A172 (cell line): ENCODE data around the gene SLC12A7. TPM values are rescaled to one million over a fixed set of nuclear protein-coding genes. Genes with fewer than 3 reads are reported as not detected.
"Not testable (repeated sequence)": the region's sequence is repeated elsewhere in the genome, so short reads cannot be mapped to it uniquely, and the experiment has no call there.

ENCODE experiments used
- DNase-seq: peaks from one replicate; pipeline ENCODE4 v3.0.0-alpha.2; 2015; ENCODE audit warnings: low spot score
- total RNA-seq: library from RNA; depleted of rRNA; stranded (reverse); fragments of >200 nt; shearing (Covaris generic); gene quantifications from 2 replicates; pipeline ENCODE4 v1.2.3, GENCODE V29; 2014; rRNA removed

The SLC12A7 gene
- total RNA-seq, 1 experiment from 2014 or later, result 8.5 TPM

DNA sequence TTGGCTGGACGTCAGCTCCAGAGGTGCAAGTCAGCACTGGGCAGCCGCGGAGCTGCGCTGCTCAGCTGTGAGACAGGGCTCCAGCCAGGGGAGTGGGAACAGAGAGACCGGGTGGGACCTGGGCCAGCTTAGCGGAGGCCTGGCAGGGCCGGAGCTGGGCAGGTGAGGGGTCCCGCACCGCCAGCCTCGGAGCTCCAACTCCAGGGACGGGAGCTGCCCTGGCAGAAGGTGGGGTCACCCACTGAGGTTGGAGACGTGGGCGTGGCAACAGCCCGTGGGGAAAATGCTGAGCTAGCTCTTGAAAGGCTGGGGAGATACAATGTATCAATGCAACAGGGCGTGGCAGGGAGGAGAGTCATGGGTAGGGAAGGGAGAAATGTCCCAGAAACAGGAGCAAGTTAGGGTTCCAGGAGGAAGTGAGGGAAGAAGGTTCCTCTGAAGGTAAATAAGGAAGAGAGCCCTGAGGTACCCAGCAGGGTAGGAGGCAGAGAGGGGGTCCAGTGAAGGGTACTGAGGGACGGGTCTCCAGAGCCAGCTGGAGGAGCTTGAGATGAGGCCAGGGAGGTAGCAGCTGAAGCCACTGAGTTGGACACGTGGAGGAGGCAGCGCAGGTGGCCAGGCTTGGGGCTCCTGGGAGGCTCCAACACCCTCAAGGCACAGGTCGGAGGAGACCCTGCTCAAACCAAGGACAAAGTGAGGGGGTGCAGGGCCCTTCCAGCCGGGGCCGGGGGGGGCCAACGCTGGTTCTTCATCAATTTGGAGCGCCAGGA, 104.0 kb downstream of the SLC12A7 start:
- DNase-seq, result no peak

DNA sequence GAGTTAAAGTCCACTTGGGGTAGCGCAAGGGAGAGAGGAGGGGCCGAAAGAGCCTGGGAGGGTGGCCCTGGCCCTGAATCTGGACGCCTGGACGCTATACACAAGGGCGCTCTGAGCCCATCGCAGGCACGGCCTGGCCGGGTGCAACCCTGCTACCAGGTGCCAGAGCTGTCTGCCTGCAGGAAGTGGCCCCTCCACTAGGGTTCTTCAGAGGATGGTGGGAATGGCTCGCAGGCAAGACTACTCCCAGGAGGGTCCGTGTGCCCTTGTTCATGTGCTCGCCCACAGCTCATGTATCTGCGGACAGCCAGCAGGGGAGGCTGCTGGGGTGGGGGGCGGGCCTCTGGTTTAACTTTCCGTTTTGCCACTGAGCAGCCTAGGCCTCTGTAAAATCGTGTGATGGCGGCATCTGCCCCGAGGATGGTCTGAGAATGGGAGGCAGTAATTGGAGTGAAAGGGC, 104.6 kb downstream of the SLC12A7 start:
- DNase-seq, result no peak

DNA sequence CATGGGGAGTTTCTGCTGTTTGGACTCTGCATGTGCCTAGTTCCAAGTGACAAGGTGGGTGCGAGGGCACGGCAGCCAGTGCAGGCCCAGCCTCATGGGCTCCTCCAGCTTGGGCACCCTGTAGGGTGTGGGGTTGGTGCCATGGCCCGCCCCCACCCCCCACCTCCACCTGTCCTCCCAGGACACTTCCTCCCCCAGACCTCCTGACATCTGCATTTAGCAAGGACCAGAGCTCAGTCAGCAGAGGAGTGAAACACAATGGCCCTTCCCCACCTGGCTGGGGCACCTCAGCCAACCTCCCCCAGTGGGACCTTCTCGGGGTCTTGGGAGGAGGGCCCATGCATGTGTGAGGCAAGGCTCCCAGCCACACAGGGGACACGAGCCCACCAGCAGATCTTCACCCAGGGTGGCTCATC, 105.2 kb downstream of the SLC12A7 start:
- no peak for DNase-seq

DNA sequence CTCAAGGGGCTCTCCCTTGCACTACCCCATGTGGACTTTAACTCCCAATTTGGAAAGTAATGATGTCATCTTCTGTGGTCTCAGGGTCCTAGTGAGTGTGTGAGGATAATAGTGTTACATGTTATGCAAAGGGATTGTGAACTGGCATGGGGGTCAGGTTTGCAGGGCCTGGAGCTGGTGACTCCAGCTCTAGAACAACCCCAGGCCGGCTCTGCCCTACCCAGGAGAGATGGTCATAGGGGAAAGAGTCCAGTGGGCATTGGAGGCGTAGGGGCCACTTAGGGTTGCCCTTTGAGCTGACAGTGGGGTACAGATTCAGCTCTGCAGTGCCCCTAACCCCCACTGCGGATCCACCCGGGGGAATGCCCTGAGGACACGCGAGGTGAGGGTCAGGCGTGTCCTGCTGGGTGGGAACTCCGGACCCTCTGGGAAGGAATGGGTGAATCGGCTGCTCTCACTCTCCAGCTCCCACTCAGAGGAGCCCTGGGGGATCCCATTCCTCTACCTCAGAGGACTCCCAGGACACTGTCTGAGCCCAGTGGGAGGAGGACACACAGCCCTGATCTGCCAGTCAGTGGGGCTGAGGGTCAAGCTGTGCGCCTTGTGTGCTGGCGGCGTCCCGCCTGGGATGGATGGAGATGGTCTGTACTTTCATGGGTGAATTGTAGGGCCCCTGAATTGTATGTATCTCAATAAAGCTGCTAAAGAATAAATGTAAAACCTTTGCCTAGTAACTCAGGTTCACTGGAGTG, 105.8 kb downstream of the SLC12A7 start:
- no peak for DNase-seq

DNA sequence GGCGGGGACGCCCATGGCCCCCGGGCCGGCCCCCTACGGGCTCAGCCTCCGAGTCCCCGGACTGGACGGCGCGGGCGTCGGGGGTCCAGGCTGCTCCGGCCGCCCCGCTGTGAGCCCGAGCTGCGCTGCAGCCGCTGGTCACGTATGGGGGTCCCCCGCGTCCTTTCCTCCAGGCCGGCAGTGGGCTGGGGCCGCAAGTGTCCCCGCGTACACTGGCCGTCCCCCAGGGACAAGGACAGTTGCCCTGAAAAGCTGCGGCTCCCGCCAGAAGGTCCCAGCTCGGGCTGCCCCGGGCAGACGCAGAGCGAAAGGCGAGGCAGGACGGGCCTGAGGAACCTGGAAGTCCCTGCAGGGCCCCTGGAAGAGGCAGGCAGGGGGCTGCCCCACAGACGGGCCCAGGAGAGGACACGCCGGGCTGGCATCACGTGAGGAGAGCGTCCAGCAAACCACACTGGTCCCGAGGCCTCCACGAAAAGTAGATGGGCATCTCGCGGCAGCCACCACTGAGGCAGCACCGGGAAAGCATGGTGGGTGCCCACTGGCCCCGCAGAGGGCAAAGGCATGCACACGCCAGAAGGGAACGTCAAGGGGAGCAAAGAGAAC, 106.5 kb downstream of the SLC12A7 start:
- no peak for DNase-seq

DNA sequence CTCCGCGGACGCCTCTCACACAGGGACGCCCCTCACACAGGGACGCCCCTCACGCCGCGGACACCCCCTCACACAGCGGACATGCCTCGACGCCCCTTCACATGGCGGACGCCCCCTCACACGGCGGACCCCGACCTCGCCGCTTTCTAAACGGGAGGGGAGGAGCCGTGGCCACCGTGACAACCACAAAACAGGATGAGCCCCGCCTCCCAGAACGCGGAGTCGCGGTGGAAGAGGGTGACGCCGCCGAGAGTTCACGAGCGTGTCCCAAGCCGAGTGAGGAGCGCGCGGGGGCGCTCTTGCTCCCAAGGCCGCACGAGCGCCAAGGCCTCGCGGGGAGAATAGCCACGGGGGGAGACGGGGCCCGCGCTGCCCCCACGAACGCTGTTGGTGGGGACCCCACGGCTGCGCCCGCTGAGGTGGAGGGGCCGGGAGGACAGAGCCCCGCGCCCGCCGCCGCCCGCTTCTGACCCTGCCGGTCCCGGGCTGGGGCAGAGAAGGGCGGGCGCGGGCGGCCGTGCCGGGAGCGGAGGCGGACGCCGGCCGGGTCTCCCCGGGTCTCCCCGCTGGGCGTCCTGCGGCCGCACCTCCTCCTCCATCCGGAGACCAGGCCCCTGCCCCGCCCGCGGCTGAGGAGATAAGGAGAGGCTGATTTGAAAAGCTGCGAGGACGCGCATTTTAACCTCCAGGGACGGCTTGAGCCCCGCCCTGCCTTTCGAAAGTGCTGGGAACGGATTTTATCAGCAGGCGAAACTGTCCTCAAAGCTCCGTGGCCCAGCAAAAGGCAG, 107.2 kb downstream of the SLC12A7 start:
- no peak for DNase-seq

DNA sequence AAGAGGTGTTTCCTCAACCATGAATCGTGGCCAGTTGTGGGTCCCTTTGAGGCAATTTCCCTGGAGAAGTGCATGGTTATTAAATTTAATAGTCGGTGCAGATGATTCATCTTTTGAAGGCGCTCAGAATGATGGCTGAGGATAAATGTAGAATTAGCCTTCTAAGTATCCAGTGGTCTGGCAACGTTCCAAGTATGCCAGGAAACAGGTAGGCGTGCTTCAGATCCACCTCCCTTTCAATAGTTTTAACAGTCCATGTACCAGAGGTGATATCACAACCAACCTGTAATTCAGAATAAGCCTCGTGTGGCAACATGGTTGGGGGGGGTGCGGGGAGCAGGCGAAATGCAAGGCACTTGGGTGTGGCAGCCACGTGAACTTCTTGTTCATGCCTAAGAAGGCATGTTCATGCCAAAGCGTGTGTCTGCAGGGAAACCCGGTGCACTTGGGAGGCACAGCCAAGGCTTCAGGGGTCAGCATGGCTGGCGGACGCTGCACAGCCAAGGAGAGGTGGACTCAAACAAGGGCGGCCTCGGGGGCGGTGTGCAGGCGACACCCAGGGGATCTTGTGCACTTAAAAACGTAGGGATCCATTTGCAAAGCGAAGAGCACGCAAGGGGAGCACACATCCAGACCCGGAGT, 108.4 kb downstream of the SLC12A7 start:
- peak; percentile 64 for DNase-seq

DNA sequence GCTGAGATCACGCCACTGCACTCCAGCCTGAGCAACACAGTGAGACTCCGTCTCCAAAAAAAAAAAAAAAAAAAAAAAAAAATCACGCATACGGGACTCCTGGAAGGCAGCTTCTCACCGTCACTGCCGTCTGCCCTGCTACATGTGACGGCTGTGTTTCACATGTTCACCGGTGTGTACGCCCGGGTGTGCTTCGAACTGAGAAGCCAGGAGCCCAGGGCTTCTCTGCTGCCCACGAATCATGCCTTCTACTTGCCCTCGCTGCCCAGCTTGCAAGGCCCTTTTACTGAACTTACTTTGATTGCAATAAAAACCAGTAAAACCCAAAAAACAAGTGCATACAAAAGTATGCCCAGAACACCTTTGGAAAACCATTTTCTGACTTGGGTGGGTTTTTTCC, 109.0 kb downstream of the SLC12A7 start:
- no peak for DNase-seq

DNA sequence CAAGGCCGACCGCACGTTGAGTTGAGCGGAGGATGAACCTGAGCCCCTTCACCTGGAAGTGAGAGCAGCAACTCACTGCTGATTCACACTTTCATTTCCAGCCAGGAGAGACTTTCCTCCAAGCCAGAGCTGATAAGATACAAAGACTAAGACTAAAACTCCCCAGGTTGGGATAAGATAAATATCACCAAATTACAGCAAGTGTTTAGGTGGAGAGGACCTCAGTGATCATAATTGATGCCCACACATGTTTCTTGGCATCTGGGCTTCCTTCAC, 109.7 kb downstream of the SLC12A7 start:
- DNase-seq, result no peak

DNA sequence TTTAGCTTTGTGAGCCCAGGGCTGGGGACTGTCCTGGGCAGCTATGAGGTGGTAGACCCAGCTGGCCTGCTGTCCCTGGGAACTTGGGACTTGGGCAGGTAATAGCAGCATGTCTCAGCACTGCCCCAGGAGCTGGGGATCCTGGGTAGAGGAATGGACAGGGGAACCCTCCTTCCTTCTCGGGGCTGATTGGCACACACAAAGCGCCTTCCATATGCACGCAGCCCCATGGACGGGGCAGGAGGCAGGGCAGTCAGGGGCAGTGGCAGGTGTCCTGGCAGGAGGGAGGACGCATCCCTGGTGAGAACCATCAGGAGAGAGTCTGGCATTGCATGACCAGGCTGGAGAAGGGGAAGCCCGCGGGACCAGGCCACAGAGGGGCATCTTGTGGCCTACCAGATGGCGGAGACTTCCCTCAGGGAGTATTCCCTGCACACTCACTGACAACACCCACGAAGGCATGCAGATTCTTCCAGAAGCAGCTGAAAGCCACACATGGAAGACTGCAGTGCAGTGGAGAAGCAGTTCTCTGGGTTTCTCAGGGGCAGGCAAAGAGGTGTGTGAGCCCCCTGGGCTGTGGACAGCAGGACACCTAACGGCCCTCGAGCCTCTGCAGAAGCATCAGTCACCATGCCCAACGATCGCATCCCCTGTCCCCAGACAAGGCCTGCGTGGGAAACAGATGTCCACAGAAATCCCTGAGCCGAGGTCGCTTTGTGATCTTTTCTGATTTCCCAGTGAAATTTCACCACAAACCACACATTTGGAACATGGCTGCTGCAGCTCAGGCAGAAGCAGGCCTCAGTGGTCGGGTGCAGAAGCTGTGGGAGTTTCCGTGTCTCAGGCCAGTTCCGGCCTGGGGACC, 110.2 kb downstream of the SLC12A7 start:
- DNase-seq, result no peak

DNA sequence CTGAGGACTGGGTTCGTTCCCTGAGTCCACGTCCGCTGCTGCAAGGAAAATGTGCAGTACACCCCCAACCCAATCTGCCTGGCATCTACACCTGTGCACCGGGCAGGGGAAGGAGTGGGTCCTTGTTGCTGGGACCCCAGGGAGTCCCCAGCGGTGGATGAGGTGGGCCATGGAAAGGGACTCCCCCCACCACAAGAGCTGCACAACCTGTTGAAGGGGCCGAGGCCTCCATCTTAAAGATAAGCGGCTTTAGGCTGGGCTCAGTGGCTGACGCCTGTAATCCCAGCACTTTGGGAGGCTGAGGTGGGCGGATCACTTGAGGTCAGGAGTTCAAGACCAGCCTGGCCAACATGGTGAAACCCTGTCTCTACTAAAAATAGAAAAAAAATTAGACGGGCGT, 111.0 kb downstream of the SLC12A7 start:
- DNase-seq, result not testable (repeated sequence)

Other genes starting within 250 kb of the SLC12A7 start
- gene BRD9, start 219.3 kb downstream of the SLC12A7 start, total RNA-seq, result 29.9 and 38.8 TPM in 2 replicates
- 92.9 and 108 TPM in 2 replicates for gene TRIP13, start 219.2 kb downstream of the SLC12A7 start, total RNA-seq
- gene NKD2, start 103.3 kb downstream of the SLC12A7 start, total RNA-seq, result 4.3 TPM in 1 of 2 replicates, not detected in the other
- gene SLC6A19, start 89.5 kb upstream of the SLC12A7 start, total RNA-seq, result not detected in 2 replicates
- not detected in 2 replicates for gene SLC6A18, start 113.3 kb upstream of the SLC12A7 start, total RNA-seq
- gene TERT, start 183.0 kb upstream of the SLC12A7 start, total RNA-seq, result 0.95 and 5.2 TPM in 2 replicates
- gene CLPTM1L, start 233.0 kb upstream of the SLC12A7 start, total RNA-seq, result 271 and 287 TPM in 2 replicates